Astrocyte of the cerebellum (primary cell): ENCODE measurements around the gene UBE2O.
"Not testable (repeated sequence)": the region's sequence is repeated elsewhere in the genome, so short reads cannot be mapped to it uniquely, and the experiment has no call there.

Experiments used
- DNase-seq: peaks from one replicate; pipeline ENCODE4 v3.0.0-alpha.2; 2011; ENCODE audit warnings: low read depth
- H3K4me3 ChIP-seq: 2 replicates; pipeline ENCODE4 v1.5.1; 2011; ENCODE audit warnings: mild to moderate bottlenecking, low read depth, low read length, moderate library complexity
- in situ Hi-C: cut with HindIII; loops from 2 replicates; pipeline ENCODE4 v1.10.0; 2017; ENCODE audit warnings: low sequenced_read_pairs
- TF ChIP-seq, protein P1 (sequence below): IDR thresholded peaks from 2 replicates; pipeline ENCODE4 v1.5.1; 2012; ENCODE audit warnings: low read length, low read depth, moderate library complexity, mild to moderate bottlenecking; ENCODE audit errors: missing control alignments

UBE2O gene

DNA sequence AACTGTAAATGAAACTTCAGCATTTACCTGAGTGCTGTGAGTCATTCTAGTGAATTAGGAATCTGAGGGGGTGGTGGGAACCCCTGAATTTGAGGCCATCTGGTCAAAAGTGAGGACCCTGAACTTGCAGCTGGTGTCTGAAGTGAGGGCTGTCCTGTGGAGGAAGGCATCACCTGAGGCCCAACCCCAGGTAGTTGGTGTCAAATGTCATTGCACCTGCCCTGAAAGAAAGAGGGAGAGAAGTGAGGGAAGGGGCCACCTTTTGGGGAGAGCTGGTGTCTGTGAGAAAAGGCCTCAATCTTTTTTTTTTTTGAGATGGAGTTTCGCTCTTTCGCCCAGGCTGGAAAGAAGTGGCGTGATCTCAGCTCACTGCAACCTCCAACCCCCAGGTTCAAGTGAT, 86.7 kb downstream of the UBE2O start:
- no peak overlapping the region for H3K4me3 ChIP-seq
- no peak for DNase-seq
- TF ChIP-seq, protein P1, sequence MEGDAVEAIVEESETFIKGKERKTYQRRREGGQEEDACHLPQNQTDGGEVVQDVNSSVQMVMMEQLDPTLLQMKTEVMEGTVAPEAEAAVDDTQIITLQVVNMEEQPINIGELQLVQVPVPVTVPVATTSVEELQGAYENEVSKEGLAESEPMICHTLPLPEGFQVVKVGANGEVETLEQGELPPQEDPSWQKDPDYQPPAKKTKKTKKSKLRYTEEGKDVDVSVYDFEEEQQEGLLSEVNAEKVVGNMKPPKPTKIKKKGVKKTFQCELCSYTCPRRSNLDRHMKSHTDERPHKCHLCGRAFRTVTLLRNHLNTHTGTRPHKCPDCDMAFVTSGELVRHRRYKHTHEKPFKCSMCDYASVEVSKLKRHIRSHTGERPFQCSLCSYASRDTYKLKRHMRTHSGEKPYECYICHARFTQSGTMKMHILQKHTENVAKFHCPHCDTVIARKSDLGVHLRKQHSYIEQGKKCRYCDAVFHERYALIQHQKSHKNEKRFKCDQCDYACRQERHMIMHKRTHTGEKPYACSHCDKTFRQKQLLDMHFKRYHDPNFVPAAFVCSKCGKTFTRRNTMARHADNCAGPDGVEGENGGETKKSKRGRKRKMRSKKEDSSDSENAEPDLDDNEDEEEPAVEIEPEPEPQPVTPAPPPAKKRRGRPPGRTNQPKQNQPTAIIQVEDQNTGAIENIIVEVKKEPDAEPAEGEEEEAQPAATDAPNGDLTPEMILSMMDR: no peak
- in situ Hi-C loops: no loop called here

DNA sequence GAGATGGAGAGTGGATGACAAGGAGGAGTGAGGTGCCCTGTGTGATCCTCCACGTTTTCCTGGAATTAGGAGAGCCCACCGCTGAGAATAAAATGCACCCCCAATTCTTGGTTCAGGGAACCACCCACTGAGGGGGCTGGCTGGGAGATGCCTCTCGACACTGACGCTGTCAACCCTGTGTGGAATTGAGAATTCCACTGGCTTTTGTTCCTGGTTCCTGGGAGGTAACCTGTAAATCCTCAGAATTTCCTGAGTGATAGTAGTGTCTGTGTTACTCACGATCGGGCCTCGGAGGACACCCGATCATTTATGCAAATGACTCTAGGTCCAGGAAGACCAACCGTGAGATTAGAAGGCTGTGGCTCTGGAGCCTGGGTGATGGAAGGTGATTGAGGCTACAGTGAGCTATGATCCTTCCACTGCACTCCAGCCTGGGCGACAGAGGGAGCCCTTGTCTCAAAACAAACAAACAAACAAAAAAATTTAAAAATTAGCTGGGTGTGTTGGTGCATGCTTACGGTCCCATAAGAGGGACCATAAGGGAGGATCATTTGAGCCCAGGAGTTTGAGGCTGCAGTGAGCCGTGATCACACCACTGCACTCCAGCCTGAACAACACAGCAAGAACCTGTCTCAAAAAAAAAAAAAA, 87.6 kb downstream of the UBE2O start:
- DNase-seq: no peak
- TF ChIP-seq, protein P1: peak; percentile 29
- in situ Hi-C loops: no loop called here
- no peak overlapping the region for H3K4me3 ChIP-seq

DNA sequence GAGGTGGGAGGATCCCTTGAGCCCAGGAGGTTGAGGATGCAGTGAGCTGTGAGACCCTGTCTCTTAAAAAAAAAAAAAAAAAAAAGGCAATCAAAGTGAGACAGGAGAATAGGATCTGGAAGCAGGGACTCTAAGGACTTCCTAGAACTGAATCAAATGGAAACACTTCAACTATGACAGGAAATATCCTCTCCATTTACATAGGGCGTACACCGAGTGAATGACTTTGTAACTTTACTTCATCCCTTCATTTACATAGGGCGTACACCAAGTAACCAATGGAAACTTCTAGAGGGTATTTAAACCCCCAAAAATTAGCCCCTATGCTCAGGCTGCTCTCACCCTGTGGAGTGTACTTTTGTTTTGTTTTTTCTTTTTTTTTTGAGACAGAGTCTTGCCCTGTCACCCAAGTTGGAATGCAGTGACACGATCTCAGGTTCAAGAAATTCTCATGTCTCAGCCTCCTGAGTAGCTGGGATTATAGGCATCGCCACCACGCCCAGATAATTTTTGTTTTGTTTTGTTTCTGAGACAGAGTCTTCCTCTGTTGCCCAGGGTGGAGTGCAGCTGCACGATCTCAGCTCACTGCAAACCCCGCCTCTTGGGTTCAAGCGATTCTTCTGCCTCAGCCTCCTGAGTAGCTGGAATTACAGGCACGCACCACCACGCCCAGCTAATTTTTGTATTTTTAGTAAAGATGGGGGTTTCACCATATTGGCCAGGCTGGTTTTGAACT, 89.7 kb downstream of the UBE2O start:
- TF ChIP-seq, protein P1: no peak
- in situ Hi-C loops: no loop called here
- DNase-seq: no peak
- no peak overlapping the region for H3K4me3 ChIP-seq

DNA sequence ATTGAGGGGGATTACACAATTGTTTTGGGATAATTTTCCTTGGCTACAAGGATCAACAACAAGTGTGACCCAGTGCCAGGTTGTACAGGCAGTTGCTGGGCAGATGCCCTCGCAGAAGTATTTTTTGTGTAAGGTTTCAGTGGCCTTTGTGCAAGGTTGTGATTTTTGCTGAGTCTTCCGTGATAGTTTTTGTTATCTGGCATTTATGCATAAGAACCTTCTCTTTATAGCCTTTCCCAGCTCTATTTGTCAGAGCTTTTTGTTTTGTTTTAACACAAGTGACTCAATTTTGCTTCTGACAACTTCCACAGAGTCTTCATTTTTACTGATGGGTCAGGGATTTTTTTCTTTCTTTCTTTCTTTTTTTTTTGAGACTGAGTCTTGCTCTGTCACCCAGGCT, 92.5 kb downstream of the UBE2O start:
- in situ Hi-C loops: no loop called here
- DNase-seq: no peak
- TF ChIP-seq, protein P1: no peak
- H3K4me3 ChIP-seq: no peak overlapping the region

DNA sequence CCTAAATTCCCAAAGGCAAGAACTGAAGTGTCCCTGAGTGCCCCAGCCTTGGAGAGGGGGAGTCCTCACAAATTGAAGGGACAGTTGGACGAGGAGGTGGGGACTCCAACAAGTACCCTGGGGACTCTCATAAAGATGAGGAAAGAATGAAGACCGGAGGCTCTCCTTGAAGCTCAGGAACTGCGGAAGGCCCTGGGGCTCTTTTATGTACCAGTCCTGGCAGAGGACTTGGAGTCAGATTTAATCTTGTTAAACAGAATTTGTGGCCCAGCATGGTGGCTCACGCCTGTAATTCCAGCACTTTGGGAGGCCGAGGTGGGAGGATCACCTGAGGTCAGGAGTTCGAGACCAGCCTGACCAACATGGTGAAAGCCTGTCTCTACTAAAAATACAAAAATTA, 93.2 kb downstream of the UBE2O start:
- H3K4me3 ChIP-seq, in situ Hi-C loops, DNase-seq: not testable (repeated sequence)

DNA sequence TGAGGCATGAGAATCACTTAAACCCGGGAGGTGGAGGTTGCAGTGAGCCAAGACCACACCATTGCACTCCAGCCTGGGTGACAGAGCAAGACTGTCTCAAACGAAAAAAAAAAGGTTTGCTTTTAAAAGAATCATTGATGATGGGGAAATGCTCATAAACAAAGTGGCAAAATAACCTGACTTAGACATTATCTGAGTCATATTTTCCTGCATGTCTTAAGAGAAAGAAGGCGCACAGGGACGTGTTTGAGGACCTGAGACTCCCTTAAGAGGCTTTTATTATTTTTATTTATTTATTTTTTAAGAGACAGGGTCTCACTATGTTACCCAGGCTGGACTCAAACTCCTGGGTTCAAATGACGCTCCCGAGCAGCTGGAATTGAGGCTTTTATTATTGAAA, 93.6 kb downstream of the UBE2O start:
- in situ Hi-C loops: no loop called here
- no peak overlapping the region for H3K4me3 ChIP-seq
- no peak for DNase-seq
- TF ChIP-seq, protein P1: no peak

DNA sequence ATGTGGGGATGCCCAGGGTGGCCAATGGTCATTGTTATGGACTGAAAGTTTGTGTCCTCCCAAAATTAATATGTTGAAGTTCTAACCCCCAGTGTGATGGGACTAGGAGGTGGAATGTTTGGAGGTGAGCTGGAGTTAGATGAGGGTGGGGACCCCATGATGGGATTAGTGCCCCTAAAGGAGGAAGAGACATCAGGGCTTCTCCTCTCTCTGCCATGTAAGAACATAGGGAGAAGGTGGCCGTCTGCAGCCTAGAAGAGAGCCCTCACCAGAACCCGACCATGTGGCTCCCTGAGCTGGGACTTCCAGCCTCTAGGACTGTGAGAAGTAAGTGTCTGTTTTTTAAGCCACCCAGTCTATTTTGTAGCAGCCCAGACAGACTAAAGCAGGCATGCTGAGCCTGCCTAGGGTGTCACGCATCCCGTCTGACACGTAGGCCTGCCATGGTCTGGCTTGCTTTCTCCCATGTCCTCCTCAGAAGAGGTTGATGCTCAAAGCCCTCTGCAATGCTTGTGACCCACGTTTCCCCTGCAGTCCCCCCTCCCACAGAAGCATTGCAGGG, 95.3 kb downstream of the UBE2O start:
- in situ Hi-C loops: no loop called here
- TF ChIP-seq, protein P1: no peak
- no peak overlapping the region for H3K4me3 ChIP-seq
- DNase-seq: no peak
